ENCODE measurements around the gene VPS52.
"Not testable (repeated sequence)": the region's sequence is repeated elsewhere in the genome, so short reads cannot be mapped to it uniquely, and the experiment has no call there.

Gene VPS52

GRCh38 chr6:33304216-33304615 is 32.5 kb upstream of the VPS52 start:
- DNase-seq: no peak

- DNase-seq: no peak
Observed at GRCh38 chr6:33301877-33302276, 30.2 kb upstream of the VPS52 start.

DNA sequence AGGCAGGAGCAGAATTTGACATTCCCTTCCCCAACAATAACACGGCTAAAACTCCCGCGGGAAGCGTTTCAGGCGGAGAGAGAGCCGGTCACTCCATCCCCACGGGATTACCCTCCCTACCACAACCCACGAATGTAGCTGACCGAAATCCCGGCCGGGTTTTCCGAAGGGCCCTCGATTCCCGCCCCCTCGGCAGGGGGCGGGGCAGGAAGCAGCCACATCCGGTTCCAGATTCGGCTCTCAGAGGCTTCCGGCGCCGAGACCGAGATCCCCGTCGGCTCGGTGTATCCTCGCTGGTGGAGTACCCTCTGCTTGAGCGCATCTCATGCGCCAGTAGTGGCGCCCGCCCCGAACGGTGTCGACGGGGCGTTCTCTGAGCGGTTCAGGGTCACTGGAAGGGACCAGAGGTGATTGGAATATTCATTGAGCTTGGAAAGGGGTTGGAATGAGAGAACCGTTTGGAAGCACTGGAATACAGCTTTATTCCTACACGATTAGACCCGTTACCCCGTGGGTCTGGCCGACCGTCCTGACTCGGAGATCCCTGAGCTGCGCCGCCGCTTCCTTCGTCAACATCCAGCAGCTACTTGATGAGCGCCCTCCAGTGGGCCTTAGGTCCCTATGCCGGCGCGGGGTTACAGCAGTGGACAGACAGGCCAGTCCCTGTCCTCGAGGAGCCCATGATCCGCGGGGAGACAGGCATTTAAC is 27.7 kb upstream of the VPS52 start:
- peak; percentile 88 for DNase-seq

GRCh38 chr6:33298773-33299236 is 27.1 kb upstream of the VPS52 start, which contains the start of gene RGL2:
TSS of gene RGL2 (minus strand) at chr6:33298942. CDS start at chr6:33298610, 332 bp downstream.
- peak; percentile 48 for DNase-seq

DNA sequence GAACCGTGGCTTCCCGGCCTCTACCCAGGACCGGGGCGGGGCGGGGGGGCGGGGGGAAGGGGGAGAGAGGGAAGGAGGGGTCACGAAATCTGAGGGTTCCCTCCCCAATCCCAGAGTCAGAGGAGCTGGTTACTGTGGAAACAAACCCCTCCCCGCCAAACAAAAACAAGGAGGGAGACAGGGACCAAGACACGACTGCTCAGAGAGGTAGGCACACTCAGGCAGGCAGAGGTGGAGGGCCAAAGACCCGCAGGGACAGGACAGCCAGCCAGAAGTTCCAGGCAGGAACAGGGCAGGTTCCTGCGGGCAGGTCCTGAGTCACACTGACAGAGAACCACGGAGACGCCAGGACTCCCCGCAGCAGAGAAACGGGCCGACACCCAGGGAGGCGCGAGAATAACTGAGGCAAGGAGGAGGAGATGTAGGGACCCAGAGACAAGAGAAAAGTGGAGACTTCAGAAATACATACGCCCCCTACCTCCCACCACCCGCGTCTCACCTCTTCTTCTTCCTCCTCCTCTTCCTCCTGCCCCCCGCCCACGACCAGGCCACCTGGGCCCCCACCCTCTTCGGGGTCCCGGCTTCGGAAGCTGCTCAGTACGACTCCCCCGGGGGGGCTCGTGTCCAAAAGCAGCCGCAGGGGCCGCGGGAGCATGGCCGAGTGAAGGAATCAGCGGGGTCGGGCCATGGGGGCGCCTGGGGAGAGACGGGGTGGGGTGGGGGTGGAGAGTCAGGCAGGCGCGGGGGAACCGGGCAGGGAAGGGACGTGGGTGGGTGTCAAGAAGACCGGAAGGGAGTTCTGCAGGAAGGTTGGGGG is 26.5 kb upstream of the VPS52 start:
- peak; percentile 55 for DNase-seq

DNA sequence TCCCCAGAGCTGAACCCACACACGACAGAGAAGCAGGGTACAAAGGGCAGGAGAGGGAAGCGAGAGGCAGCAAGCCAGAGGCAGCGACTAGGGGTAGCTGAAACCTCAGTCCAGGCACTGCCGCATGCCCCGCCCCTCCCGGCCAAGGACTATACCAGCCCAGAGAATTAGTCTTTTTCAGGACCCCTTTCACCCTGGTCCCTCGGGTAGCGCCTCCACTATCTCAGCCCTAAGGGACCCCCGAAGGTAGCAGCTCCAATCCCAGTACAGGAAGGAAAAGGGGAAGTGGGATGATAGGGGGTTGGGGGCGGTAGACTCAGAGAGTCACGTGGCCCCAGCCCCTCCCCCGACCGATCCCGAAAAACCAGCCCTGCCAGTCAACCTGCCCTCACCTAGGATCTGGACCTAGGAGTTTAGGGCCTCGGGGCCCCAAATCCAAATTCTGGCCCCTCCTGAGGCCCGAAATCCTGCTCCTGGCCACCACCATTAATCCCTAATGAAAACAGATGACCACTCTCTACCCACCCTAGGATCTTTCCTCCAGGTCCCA is 25.8 kb upstream of the VPS52 start:
- DNase-seq: no peak

- no peak for DNase-seq
Observed at GRCh38 chr6:33296797-33297405, 25.2 kb upstream of the VPS52 start.

DNA sequence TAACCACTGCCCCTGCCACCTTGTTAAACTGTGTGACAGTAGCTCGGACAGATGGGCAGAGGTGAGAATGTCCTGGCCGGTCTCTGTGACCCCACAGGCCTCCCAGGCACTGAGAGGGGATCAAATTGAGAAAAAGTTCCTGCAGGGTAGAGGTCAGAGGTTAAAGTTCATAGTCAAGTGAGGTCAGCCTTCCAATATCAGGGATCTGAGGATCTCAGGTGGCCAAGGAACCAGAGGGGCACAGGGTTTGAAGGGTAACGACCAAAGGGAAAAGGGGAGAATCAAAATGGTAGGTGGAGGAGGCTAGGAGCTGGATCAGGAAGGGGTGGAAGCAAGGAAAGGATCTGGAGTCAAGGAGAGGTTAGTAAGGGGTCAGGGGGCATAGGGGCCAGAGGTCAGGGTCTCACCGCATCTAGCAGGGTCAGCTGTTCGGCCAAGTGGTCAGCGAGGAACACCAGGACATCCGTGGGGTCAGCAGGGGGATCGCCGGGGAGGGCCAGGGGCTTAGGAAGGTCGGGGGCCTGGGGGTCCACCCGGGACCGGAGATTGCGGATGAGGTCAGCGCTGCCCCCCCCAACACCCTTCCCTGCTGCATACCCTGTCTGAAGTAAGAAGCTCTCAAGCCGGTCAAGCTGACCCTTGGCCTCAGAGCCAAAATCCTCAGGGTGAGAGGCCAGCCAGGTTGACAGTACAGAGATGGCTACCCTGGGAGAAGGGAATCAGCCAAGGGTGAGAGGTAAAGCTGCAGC is 24.1 kb upstream of the VPS52 start:
- no peak for DNase-seq

DNA sequence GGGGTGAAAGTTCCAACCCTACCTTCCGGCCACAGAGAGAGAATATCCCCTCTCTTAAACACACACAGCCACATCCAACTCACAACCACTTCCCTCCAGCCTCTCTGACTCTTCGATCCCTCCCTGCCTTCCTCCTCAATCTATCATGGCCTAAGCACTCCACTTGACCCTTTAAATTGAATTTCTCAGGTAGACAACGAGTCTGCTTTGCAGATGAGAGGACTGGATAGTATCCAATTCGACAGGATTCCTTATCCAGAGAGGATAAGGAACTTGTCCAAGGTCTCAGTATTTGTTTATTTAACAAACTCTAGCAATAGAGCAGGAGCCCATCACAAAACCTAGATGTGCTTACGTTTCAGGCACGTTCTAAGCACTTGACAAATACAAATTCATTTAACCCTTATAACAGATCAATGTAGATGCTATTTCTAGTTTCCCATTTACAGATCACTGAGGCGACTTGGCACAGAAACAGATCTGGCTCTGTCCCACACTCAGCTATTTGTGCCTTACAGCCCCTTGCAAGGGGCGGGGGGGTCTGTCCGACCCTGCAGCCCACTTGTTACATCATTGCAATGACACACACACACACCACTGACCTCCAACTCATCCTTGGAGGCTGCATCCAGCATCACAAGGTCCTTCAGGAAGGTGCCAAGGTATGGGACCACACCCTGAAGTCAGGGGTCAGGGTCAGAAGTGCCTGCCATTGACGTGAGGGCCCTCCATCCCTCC is 22.6 kb upstream of the VPS52 start:
- DNase-seq: no peak

- no peak for DNase-seq
Observed at GRCh38 chr6:33292996-33293682, 21.5 kb upstream of the VPS52 start.

GRCh38 chr6:33290459-33290858 is 18.8 kb upstream of the VPS52 start:
- DNase-seq: no peak

DNA sequence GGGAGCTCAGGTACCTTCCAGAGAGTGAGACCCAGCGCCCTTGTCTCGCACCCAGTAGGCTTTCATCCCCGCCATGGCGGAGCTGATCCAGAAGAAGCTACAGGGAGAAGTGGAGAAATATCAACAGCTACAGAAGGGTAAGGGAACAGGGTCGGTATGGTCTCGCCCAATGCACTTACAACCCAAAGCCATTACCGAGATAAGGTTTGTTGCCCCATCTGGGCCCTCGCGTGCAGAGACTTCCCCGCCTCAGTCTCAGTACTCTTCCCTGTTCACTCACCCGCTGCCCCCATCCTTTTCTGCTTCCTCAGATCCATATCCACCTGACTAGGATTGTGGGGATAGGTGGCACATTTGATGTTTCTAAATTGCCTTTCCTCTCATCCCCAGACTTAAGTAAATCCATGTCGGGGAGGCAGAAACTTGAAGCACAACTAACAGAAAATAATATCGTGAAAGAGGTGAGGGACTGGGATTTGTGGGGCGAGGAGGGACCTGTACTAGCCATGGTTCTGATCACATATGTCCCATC is 18.2 kb upstream of the VPS52 start:
- DNase-seq: no peak

DNA sequence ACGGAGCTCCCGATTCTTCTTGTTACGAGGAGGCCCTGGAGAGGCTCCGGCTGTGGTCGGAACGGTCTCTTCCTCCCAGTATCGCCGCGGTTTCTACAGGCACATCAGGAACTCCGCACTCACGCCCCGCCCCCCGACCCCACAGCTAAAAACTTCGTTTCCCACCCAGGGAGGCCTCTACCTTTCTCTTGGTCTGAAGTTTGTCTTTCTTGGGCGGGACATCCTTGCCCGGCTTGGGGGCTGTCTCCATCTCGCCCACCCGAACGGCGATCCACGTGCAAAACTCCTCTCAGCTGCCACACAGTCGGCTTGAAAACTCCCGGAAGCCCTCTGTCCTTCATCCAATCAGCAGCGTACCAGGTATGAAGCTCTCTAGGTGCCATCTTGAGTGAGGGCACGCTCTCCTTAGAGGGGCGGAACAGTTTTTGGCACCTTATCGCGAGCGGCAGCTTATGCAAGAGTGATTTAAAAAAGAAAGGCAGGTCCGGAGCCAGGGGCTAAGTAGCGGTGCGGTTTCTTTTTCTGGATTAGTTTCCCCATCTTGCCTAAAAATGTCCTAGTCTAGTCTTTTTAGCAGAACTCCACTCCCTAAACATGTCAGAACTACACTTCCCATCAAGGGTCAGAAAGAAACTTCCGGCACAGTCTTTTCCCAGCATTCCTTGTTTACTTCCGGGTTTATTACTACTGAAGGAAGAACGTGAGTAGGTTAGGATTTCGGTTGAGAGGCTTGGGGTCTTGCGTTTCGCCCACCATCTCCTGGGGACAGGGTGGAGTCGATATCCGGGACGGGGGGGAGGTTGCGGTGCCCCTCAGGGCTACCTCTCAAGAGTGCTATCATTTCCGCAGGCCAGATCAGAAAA is 17.5 kb upstream of the VPS52 start, which contains the start of the genes PFDN6 and WDR46:
PFDN6 (plus strand) TSS at position 681 of the 863 bp plus-strand sequence. CDS start 256 bp downstream, outside the sequence.
WDR46 (minus strand) TSS at position 319 of the 863 bp plus-strand sequence; CDS start at position 250, 69 bp downstream.
- peak; percentile 84 for DNase-seq

GRCh38 chr6:33288141-33288920 is 16.7 kb upstream of the VPS52 start:
- no peak for DNase-seq

- DNase-seq: no peak
Observed at GRCh38 chr6:33286946-33287914, 15.6 kb upstream of the VPS52 start.

GRCh38 chr6:33285214-33285613 is 13.5 kb upstream of the VPS52 start:
- DNase-seq: not testable (repeated sequence)

- DNase-seq: no peak
Observed at GRCh38 chr6:33280539-33280938, 8.9 kb upstream of the VPS52 start.

Measured in stimulated activated naive CD4-positive, alpha-beta T cell treated with Interleukin-2 at 50 U/mL for 16 hours (primary cell).